ENCODE results near the gene KLHL25.

Gene KLHL25

GRCh38 chr15:85760531-85761371 is 34.0 kb downstream of the KLHL25 start:
- DNase-seq (ENCODE audit: low read depth), result no peak

GRCh38 chr15:85760049-85760448 is 34.7 kb downstream of the KLHL25 start:
- DNase-seq (ENCODE audit: low read depth), result no peak

- DNase-seq (ENCODE audit: low read depth), result no peak
Measured at GRCh38 chr15:85759376-85759775, 35.3 kb downstream of the KLHL25 start.

GRCh38 chr15:85758655-85758978 is 36.1 kb downstream of the KLHL25 start:
- DNase-seq (ENCODE audit: low read depth), result no peak

- DNase-seq (ENCODE audit: low read depth), result no peak
Measured at GRCh38 chr15:85757939-85758654, 36.6 kb downstream of the KLHL25 start.

- no peak for DNase-seq (ENCODE audit: low read depth)
Measured at GRCh38 chr15:85757073-85757938, 37.4 kb downstream of the KLHL25 start.

- DNase-seq (ENCODE audit: low read depth), result no peak
Measured at GRCh38 chr15:85756411-85757072, 38.2 kb downstream of the KLHL25 start.

- no peak for DNase-seq (ENCODE audit: low read depth)
Measured at GRCh38 chr15:85755942-85756341, 38.8 kb downstream of the KLHL25 start.

GRCh38 chr15:85755471-85755870 is 39.3 kb downstream of the KLHL25 start:
- no peak for DNase-seq (ENCODE audit: low read depth)

- DNase-seq (ENCODE audit: low read depth), result no peak
Measured at GRCh38 chr15:85754989-85755388, 39.7 kb downstream of the KLHL25 start.

GRCh38 chr15:85753791-85754452 is 40.8 kb downstream of the KLHL25 start:
- DNase-seq (ENCODE audit: low read depth), result no peak

- no peak for DNase-seq (ENCODE audit: low read depth)
Measured at GRCh38 chr15:85753261-85753660, 41.5 kb downstream of the KLHL25 start.

- DNase-seq (ENCODE audit: low read depth), result no peak
Measured at GRCh38 chr15:85752491-85752961, 42.2 kb downstream of the KLHL25 start.

GRCh38 chr15:85752124-85752475 is 42.6 kb downstream of the KLHL25 start:
- no peak for DNase-seq (ENCODE audit: low read depth)

- no peak for DNase-seq (ENCODE audit: low read depth)
Measured at GRCh38 chr15:85751291-85752123, 43.2 kb downstream of the KLHL25 start.

GRCh38 chr15:85750319-85751290 is 44.1 kb downstream of the KLHL25 start:
- DNase-seq (ENCODE audit: low read depth), result no peak

- DNase-seq (ENCODE audit: low read depth), result no peak
Measured at GRCh38 chr15:85749261-85750151, 45.2 kb downstream of the KLHL25 start.

- DNase-seq (ENCODE audit: low read depth), result no peak
Measured at GRCh38 chr15:85748729-85749128, 46.0 kb downstream of the KLHL25 start.

Data from activated T-cell treated with anti-CD3 and anti-CD28 coated beads for 1 hour (primary cell).